IMR-90 (cell line): ENCODE data around the gene EIF1. TPM values are rescaled to one million over a fixed set of nuclear protein-coding genes. Genes with fewer than 3 reads are reported as not detected.

ENCODE experiments used
- ATAC-seq: fragments of 200-7000 bp; cut with Tn5 transposase; 2 replicates; pipeline ENCODE4 v1.9.1; 2020; ENCODE audit warnings: low read depth, mild to moderate bottlenecking, moderate library complexity
- BruUV-seq: library from RNA; stranded (reverse); fragments of 400-500 nt; replicated peaks from 2 replicates; lab custom pipeline; 2021; lab: Mats Ljungman, UMichigan
- CTCF ChIA-PET: fragments of 300-600 bp; formaldehyde crosslinking; extraction: SDS; loops from one replicate; lab custom pipeline; 2021; ENCODE audit warnings: antibody characterized with exemption; lab: Yijun Ruan, JAX
- POLR2A ChIA-PET: fragments of 300-600 bp; sonication (Branson Sonifier 250); formaldehyde crosslinking; loops from one replicate; lab custom pipeline; 2022; ENCODE audit warnings: antibody characterized with exemption; ENCODE audit not compliant: unreplicated experiment; lab: Charles Lee
- DNase-seq: peaks from one replicate; pipeline ENCODE4 v3.0.0; 2013
- H2AFZ ChIP-seq: replicated peaks from 2 replicates; pipeline ENCODE3; 2013; ENCODE audit warnings: low read length, mild to moderate bottlenecking; ENCODE audit not compliant: poor library complexity
- H2AK5ac ChIP-seq: 2 replicates; pipeline ENCODE4 v1.6.1; 2013; ENCODE audit warnings: low read depth, low read length, inconsistent platforms
- H2AK9ac ChIP-seq: replicated peaks from 2 replicates; pipeline ENCODE3; 2013; ENCODE audit warnings: mild to moderate bottlenecking, low read depth, low read length, moderate library complexity; ENCODE audit not compliant: poor library complexity
- H2BK120ac ChIP-seq: 2 replicates; pipeline ENCODE4 v1.6.1; 2013; ENCODE audit warnings: low read depth, low read length, inconsistent platforms
- H2BK15ac ChIP-seq: 3 replicates; pipeline ENCODE4 v1.6.1; 2013; ENCODE audit warnings: low read depth, low read length, inconsistent platforms
- H2BK20ac ChIP-seq: 2 replicates; pipeline ENCODE4 v1.6.1; 2013; ENCODE audit warnings: low read depth, mild to moderate bottlenecking, inconsistent platforms, low read length, moderate library complexity
- H2BK5ac ChIP-seq: 2 replicates; pipeline ENCODE4 v1.6.1; 2013; ENCODE audit warnings: mild to moderate bottlenecking, low read depth, low read length, inconsistent platforms; ENCODE audit not compliant: poor library complexity, severe bottlenecking
- H3K14ac ChIP-seq: replicated peaks from 2 replicates; pipeline ENCODE4 v1.6.1; 2013; ENCODE audit warnings: low read depth, low read length, inconsistent platforms
- H3K18ac ChIP-seq: 2 replicates; pipeline ENCODE4 v1.6.1; 2013; ENCODE audit warnings: low read depth, low read length, control low read depth
- H3K23ac ChIP-seq: 2 replicates; pipeline ENCODE4 v1.6.1; 2013; ENCODE audit warnings: low read depth, low read length, inconsistent platforms
- H3K27ac ChIP-seq: 2 replicates; pipeline ENCODE4 v1.5.1; 2013; ENCODE audit warnings: mild to moderate bottlenecking, control low read depth, low read length; ENCODE audit not compliant: insufficient read depth
- H3K27me3 ChIP-seq: 2 replicates; pipeline ENCODE4 v1.6.1; 2013; ENCODE audit warnings: low read length; ENCODE audit not compliant: control insufficient read depth, insufficient read depth
- H3K36me3 ChIP-seq: 2 replicates; pipeline ENCODE4 v1.6.1; 2013; ENCODE audit warnings: low read length, mixed read lengths; ENCODE audit not compliant: control insufficient read depth, insufficient read depth
- H3K4ac ChIP-seq: 2 replicates; pipeline ENCODE4 v1.6.1; 2013; ENCODE audit warnings: low read depth, low read length, inconsistent platforms
- H3K4me1 ChIP-seq: 2 replicates; pipeline ENCODE4 v1.6.1; 2013; ENCODE audit warnings: low read length, mixed read lengths; ENCODE audit not compliant: control insufficient read depth, insufficient read depth
- H3K4me2 ChIP-seq: 2 replicates; pipeline ENCODE4 v1.6.1; 2013; ENCODE audit warnings: low read depth, mild to moderate bottlenecking, control low read depth, low read length, moderate library complexity
- H3K4me3 ChIP-seq: 2 replicates; pipeline ENCODE4 v1.5.1; 2013; ENCODE audit warnings: low read depth, mild to moderate bottlenecking, control low read depth, low read length, moderate library complexity; ENCODE audit not compliant: insufficient read depth
- H3K56ac ChIP-seq: 2 replicates; pipeline ENCODE4 v1.6.1; 2013; ENCODE audit warnings: low read length, inconsistent platforms; ENCODE audit not compliant: insufficient read depth; ENCODE audit errors: extremely low read depth
- H3K79me1 ChIP-seq, 2 experiments: 2 replicates each; pipeline ENCODE4 v1.6.1; 2013; ENCODE audit warnings: low read length in 2 of 2, inconsistent platforms in 1 of 2, low read depth in 1 of 2
- H3K9ac ChIP-seq: 2 replicates; pipeline ENCODE4 v1.6.1; 2013; ENCODE audit warnings: low read depth, low read length, control low read depth
- H3K9me1 ChIP-seq: 2 replicates; pipeline ENCODE4 v1.6.1; 2013; ENCODE audit warnings: low read length, inconsistent platforms; ENCODE audit not compliant: insufficient read depth
- H3K9me3 ChIP-seq: 2 replicates; pipeline ENCODE4 v1.6.1; 2013; ENCODE audit warnings: low read length; ENCODE audit not compliant: control insufficient read depth, insufficient read depth
- H4K20me1 ChIP-seq: 2 replicates; pipeline ENCODE4 v1.6.1; 2013; ENCODE audit warnings: low read length, inconsistent platforms; ENCODE audit not compliant: insufficient read depth
- H4K5ac ChIP-seq: 2 replicates; pipeline ENCODE4 v1.6.1; 2013; ENCODE audit warnings: mild to moderate bottlenecking, low read depth, low read length, control low read depth
- H4K8ac ChIP-seq, 2 experiments: 2 replicates each; pipeline ENCODE4 v1.6.1; 2013; ENCODE audit warnings: low read depth in 2 of 2, low read length in 2 of 2, control low read depth in 1 of 2, inconsistent platforms in 1 of 2
- H4K91ac ChIP-seq: 2 replicates; pipeline ENCODE4 v1.6.1; 2013; ENCODE audit warnings: low read depth, low read length, inconsistent platforms; ENCODE audit not compliant: insufficient read depth
- CEBPB ChIP-seq: IDR thresholded peaks from 2 replicates; pipeline ENCODE4 v1.6.1; 2012; ENCODE audit warnings: low read depth, low read length, improper control_type of control experiment
- CHD1 ChIP-seq: IDR thresholded peaks from 2 replicates; pipeline ENCODE4 v1.6.1; 2012; ENCODE audit warnings: low read depth, low read length, improper control_type of control experiment
- ELK1 ChIP-seq: fragments of 150-350 bp; IDR thresholded peaks from 2 replicates; pipeline ENCODE4 v1.6.1; 2016; ENCODE audit warnings: low read depth, mild to moderate bottlenecking, low read length, moderate library complexity, borderline replicate concordance
- FOS ChIP-seq: fragments of 150-350 bp; IDR thresholded peaks from 2 replicates; pipeline ENCODE4 v1.6.1; 2016; ENCODE audit warnings: low read depth, low read length
- MAFK ChIP-seq: IDR thresholded peaks from 2 replicates; pipeline ENCODE4 v1.6.1; 2012; ENCODE audit warnings: low read depth, low read length, improper control_type of control experiment
- MAZ ChIP-seq: IDR thresholded peaks from 2 replicates; pipeline ENCODE4 v1.6.1; 2012; ENCODE audit warnings: low read depth, mild to moderate bottlenecking, low read length, improper control_type of control experiment, moderate library complexity, borderline replicate concordance
- NFE2L2 ChIP-seq: fragments of 150-350 bp; IDR thresholded peaks from 2 replicates; pipeline ENCODE4 v1.6.1; 2016; ENCODE audit warnings: low read depth, mild to moderate bottlenecking, low read length
- RAD21 ChIP-seq: IDR thresholded peaks from 2 replicates; pipeline ENCODE4 v1.6.1; 2012; ENCODE audit warnings: low read length, improper control_type of control experiment
- RCOR1 ChIP-seq: IDR thresholded peaks from 2 replicates; pipeline ENCODE4 v1.6.1; 2012; ENCODE audit warnings: mild to moderate bottlenecking, low read length, improper control_type of control experiment; ENCODE audit not compliant: insufficient replicate concordance
- USF2 ChIP-seq: fragments of 150-350 bp; IDR thresholded peaks from 2 replicates; pipeline ENCODE4 v1.6.1; 2017; ENCODE audit warnings: mild to moderate bottlenecking, antibody characterized with exemption, low read length, low read depth
- WGBS, 2 experiments: methylation state at CpG; one replicate each; pipeline versions ENCODE4 v1.1.5 to v1.1.7; 2013; ENCODE audit warnings: missing lambda C conversion rate in 2 of 2; ENCODE audit not compliant: insufficient read length in 1 of 2; ENCODE audit errors: extremely low coverage in 2 of 2; 5-methylcytosine and 5-hydroxymethylcytosine counted together
- dilution Hi-C: fragments of 300-500 bp; cut with HindIII; formaldehyde crosslinking; loops from one replicate; pipeline ENCODE4 v1.14.3; 2018; ENCODE audit warnings: low sequenced_read_pairs; ENCODE audit not compliant: unreplicated experiment
- in situ Hi-C: fragments of 300-500 bp; cut with MboI; formaldehyde crosslinking; loops from 3 replicates; pipeline ENCODE4 v1.14.3; 2019; ENCODE audit warnings: low sequenced_read_pairs, inconsistent platforms, mixed read lengths
- intact Hi-C: fragments of 100-400 bp; cut with micrococcal nuclease; formaldehyde crosslinking; loops from 2 replicates; pipeline ENCODE4 v1.10.0; 2022
- polyA plus RNA-seq, 3 experiments: library from polyadenylated mRNA; depleted of rRNA; stranded (reverse); fragments of >200 nt; gene quantifications; 2 replicates each; pipeline ENCODE4 v1.2.3, GENCODE V29; 2012; ENCODE audit warnings: low replicate concordance in 1 of 3
- total RNA-seq: library from RNA; depleted of rRNA; stranded (reverse); fragments of >200 nt; gene quantifications from 2 replicates; pipeline ENCODE4 v1.2.3, GENCODE V29; 2012

EIF1 gene
- total and polyA plus RNA-seq, 2 of the 4 experiments (the other 2 are of a cell fraction) = 89.4 to 381 TPM

- no peak overlapping the region for H3K14ac ChIP-seq
- H3K9ac ChIP-seq = no peak overlapping the region
- no peak overlapping the region for H3K4ac ChIP-seq
- H4K20me1 ChIP-seq = peaks cover 60% of the 10 kb centered on the region
- peak overlapping the region; percentile 38 for H2AK9ac ChIP-seq
- no peak overlapping the region for H2BK15ac ChIP-seq
- no peak overlapping the region for H3K18ac ChIP-seq
- intact Hi-C loops = no loop called here
- H3K9me1 ChIP-seq = peaks cover 23% of the 10 kb centered on the region
- no peaks in the 10 kb centered on the region for H3K9me3 ChIP-seq
- dilution Hi-C loops = no loop called here
- no peak overlapping the region for H2BK20ac ChIP-seq
- H3K23ac ChIP-seq = no peak overlapping the region
- H2BK5ac ChIP-seq = no peak overlapping the region
- peaks cover 38% of the 10 kb centered on the region for H3K36me3 ChIP-seq
- no peak overlapping the region for H3K56ac ChIP-seq
- no peak overlapping the region for H3K4me3 ChIP-seq
- ChIA-PET POLR2A (no interaction called here), CTCF (interaction anchor here (1.1 to 1.3 kb wide), 2 partner anchors 10 to 16 kb away, joined by 4 to 5 read pairs; no protein-coding TSS in a partner anchor)
- H4K5ac ChIP-seq = no peak overlapping the region
- peaks cover 7% of the 10 kb centered on the region; the same call in 1 of the 2 replicates for H3K4me1 ChIP-seq
- peak overlapping the region; percentile 64; the same call in 1 of the 2 replicates for H2AK5ac ChIP-seq
- peak; percentile 22 for DNase-seq
- H2BK120ac ChIP-seq = no peak overlapping the region
- peak overlapping the region; percentile 29 for H2AFZ ChIP-seq
- no peaks in the 10 kb centered on the region for H3K27me3 ChIP-seq
- peaks cover 17 to 37% of the 10 kb centered on the region in 2 experiments for H3K79me1 ChIP-seq
- no peak overlapping the region for H4K8ac ChIP-seq
- H3K4me2 ChIP-seq = no peak overlapping the region
- H4K91ac ChIP-seq = no peak overlapping the region
- H3K27ac ChIP-seq = no peak overlapping the region
- in situ Hi-C loops = no loop called here
- no peak for TF ChIP-seq MAFK
- no peak for TF ChIP-seq MAZ
- no peak for TF ChIP-seq USF2
- no peak for TF ChIP-seq RAD21
- no peak for TF ChIP-seq FOS
- no peak for TF ChIP-seq ELK1
- TF ChIP-seq NFE2L2 = no peak
- TF ChIP-seq CHD1 = no peak
- TF ChIP-seq RCOR1 = no peak
- TF ChIP-seq CEBPB = no peak
- BruUV-seq = no TSS peak
- WGBS, 2 experiments = no CpG with 5 or more reads among the region's 7 CpGs
- no peak for ATAC-seq
Measured at GRCh38 chr17:41695134-41695661, 6.5 kb downstream of the EIF1 start.
